AG10803 (cell line): ENCODE data around the gene TRPM3.

Experiments used
- DNase-seq: peaks from one replicate; pipeline ENCODE4 v3.0.0; 2010; ENCODE audit warnings: low read depth
- H3K4me3 ChIP-seq: 2 replicates; pipeline ENCODE4 v1.5.1; 2011; ENCODE audit warnings: mild to moderate bottlenecking, low read length, control low read depth
- TF ChIP-seq, protein P1 (sequence below): conservative IDR thresholded peaks from 2 replicates; pipeline ENCODE4 v1.5.1; 2011; ENCODE audit warnings: mild to moderate bottlenecking, low read length, control low read depth, inconsistent platforms

TRPM3 gene

GRCh38 chr9:70947086-70947485 is 174.3 kb downstream of the TRPM3 start:
- DNase-seq = peak; percentile 20
- TF ChIP-seq, protein P1, sequence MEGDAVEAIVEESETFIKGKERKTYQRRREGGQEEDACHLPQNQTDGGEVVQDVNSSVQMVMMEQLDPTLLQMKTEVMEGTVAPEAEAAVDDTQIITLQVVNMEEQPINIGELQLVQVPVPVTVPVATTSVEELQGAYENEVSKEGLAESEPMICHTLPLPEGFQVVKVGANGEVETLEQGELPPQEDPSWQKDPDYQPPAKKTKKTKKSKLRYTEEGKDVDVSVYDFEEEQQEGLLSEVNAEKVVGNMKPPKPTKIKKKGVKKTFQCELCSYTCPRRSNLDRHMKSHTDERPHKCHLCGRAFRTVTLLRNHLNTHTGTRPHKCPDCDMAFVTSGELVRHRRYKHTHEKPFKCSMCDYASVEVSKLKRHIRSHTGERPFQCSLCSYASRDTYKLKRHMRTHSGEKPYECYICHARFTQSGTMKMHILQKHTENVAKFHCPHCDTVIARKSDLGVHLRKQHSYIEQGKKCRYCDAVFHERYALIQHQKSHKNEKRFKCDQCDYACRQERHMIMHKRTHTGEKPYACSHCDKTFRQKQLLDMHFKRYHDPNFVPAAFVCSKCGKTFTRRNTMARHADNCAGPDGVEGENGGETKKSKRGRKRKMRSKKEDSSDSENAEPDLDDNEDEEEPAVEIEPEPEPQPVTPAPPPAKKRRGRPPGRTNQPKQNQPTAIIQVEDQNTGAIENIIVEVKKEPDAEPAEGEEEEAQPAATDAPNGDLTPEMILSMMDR = no peak
- H3K4me3 ChIP-seq = no peak overlapping the region

DNA sequence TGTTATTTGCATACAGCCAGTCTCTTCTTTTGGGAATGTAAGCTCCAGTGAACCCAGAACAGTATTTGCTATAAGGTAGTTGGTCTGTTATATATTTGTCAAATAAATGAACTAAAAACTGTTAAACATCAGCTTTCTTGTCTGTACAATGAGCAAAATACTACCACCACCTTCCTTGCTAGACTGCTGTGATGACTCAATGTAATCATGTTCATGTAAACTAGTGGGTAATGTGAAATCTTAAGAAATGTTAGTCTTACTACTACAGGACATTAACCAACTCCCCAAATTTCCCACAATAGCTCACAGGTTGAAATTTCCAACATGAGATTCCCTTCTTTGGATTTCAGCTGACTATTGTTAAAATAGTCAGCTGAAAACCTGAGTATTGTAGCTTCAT is 176.1 kb downstream of the TRPM3 start:
- TF ChIP-seq, protein P1 = no peak

DNA sequence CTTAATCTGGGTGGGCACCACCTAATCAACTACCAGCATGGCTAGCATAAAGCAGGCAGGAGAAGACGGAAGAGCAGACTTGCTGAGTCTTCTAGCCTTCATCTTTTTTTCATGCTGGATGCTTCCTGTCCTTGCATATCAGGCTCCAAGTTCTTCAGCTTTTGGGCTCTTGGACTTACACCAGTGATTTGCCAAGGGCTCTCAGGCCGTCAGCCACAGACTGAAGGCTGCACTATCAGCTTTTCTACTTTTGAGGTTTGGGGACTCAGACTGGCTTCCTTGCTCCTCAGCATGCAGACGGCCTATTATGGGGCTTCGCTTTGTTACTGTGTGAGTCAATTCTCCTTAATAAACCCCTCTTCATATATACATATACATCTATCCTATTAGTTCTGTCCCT is 180.2 kb downstream of the TRPM3 start:
- TF ChIP-seq, protein P1 = no peak
- no peak overlapping the region for H3K4me3 ChIP-seq
- DNase-seq = no peak

More for the DNA sequence above, 176.1 kb downstream of the TRPM3 start:
- peak; percentile 20 for DNase-seq
- H3K4me3 ChIP-seq = no peak overlapping the region

DNA sequence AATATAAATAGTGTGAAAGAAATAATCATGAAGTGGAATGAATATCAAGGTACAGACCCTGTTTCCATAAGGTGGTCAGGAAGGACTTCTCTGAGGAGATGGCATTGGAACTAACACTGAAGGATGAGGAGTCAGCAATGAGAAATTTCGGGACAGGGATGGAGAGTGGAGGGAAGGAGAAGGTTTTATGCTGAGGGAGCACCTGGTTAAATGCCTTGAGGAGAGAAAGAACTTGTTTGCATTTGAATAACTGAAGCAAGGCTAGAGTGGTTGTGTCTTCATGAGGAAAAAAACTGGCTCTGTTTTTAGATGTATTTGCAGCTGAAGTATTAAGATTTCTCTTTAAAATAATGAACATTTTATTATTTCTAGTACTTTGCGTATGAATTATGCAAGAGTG is 180.8 kb downstream of the TRPM3 start:
- TF ChIP-seq, protein P1 = no peak
- H3K4me3 ChIP-seq = no peak overlapping the region
- DNase-seq = no peak

DNA sequence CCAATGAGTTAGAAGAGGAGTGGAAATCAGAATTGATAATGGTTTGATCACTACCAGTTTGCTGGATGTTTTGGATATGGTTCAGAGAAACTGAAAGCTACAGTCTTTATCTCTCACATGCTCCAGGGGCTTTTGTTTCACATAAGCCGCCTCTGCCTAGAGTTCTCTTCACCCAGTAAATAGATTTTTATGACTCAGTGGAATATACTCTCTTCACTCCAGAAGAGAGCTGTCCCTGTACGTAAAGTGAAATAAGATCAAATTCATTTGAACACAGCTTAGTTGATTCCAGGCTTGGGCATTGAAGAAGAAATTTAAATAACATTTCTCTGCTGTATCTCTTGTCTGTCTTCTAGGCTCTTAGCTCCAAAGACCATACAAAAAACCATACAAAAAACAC is 184.9 kb downstream of the TRPM3 start:
- TF ChIP-seq, protein P1 = no peak
- H3K4me3 ChIP-seq = no peak overlapping the region
- DNase-seq = no peak

DNA sequence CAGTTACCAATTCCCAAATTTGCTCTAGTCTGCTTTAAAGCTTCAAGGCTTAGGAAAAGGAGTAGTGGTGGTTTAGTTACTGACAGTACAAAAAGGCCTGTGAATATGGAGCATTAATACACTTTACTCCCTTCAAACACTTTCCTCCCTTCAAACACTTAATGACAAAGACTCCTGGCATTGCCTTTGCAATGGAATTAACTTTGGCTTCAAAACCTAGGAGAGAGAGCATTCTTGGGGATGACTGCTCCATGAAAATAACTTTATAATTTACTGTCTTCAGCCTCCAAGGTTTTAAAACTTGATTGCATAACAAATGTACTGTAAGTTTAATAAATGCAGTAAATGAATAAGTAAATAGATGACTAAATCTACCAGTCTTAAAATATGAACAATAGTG is 185.6 kb downstream of the TRPM3 start:
- DNase-seq = peak; percentile 89
- TF ChIP-seq, protein P1 = no peak

GRCh38 chr9:70934642-70935041 is 186.8 kb downstream of the TRPM3 start:
- TF ChIP-seq, protein P1 = no peak
- no peak overlapping the region for H3K4me3 ChIP-seq
- no peak for DNase-seq

More for the DNA sequence above, 185.6 kb downstream of the TRPM3 start:
- H3K4me3 ChIP-seq = no peak overlapping the region
